Spleen (tissue), 11 donors: ENCODE measurements around the gene COL6A3. TPM values are rescaled to one million over a fixed set of nuclear protein-coding genes. Genes with fewer than 3 reads are reported as not detected.
A peak's percentile ranks its signal among the peaks of the same experiment; 100 is the strongest.

ENCODE experiments used
- DNase-seq: peaks from one replicate; pipeline ENCODE4 v3.0.0-alpha.2; 2020
- H3K27ac ChIP-seq, 8 donors: fragments of 200-600 bp; sonication (generic) in 7 of 8; 1 replicate in 4 of 8; 2 replicates in 4 of 8; pipeline versions ENCODE4 v1.5.0 to v1.8.0; 2016 to 2021; ENCODE audit warnings: inconsistent platforms in 4 of 8, mild to moderate bottlenecking in 4 of 8, moderate library complexity in 1 of 8
- H3K27me3 ChIP-seq, 7 donors: fragments of 200-600 bp; sonication (generic) in 6 of 7; replicated peaks in 1 of 7; 1 replicate in 4 of 7; 2 replicates in 3 of 7; pipeline versions ENCODE4 v1.5.0 to v1.8.0; 2016 to 2021; ENCODE audit warnings: inconsistent platforms in 3 of 7, mild to moderate bottlenecking in 1 of 7
- H3K36me3 ChIP-seq, 6 donors: fragments of 200-600 bp; sonication (generic) in 5 of 6; 1 replicate in 4 of 6; 2 replicates in 2 of 6; pipeline versions ENCODE4 v1.5.0 to v1.8.0; 2016 to 2021; ENCODE audit warnings: inconsistent platforms in 2 of 6
- H3K4me1 ChIP-seq, 6 donors: fragments of 200-600 bp; sonication (generic) in 5 of 6; 1 replicate in 3 of 6; 2 replicates in 3 of 6; pipeline versions ENCODE4 v1.5.0 to v1.8.0; 2016 to 2021; ENCODE audit warnings: inconsistent platforms in 3 of 6
- H3K4me3 ChIP-seq, 8 donors: fragments of 200-600 bp; sonication (generic) in 7 of 8; 1 replicate in 4 of 8; 2 replicates in 4 of 8; pipeline versions ENCODE4 v1.5.0 to v1.8.0; 2016 to 2021; ENCODE audit warnings: inconsistent platforms in 4 of 8, mild to moderate bottlenecking in 4 of 8, moderate library complexity in 2 of 8
- H3K9me3 ChIP-seq, 8 donors: fragments of 200-600 bp; sonication (generic) in 7 of 8; 1 replicate in 4 of 8; 2 replicates in 4 of 8; pipeline versions ENCODE4 v1.5.0 to v1.8.0; 2016 to 2021; ENCODE audit warnings: inconsistent platforms in 4 of 8
- POLR2A ChIP-seq, 3 donors: fragments of 450-650 bp; IDR thresholded peaks; one replicate each; pipeline ENCODE4 v1.5.1; 2017; ENCODE audit warnings: antibody characterized with exemption in 3 of 3, mild to moderate bottlenecking in 1 of 3
- POLR2AphosphoS5 ChIP-seq, 3 donors: sonication (generic); formaldehyde crosslinking; IDR thresholded peaks; one replicate each; pipeline ENCODE4 v1.5.1; 2017; ENCODE audit warnings: antibody characterized with exemption in 3 of 3
- WGBS, 5 donors: extraction: QIAGEN DNeasy Blood & Tissue Kit in 3 of 5; methylation state at CpG; one replicate each; pipeline versions ENCODE4 v1.1.5 to v1.1.7; 2013 to 2018; 5-methylcytosine and 5-hydroxymethylcytosine counted together
- intact Hi-C: fragments of 100-400 bp; cut with DNase I; formaldehyde crosslinking; loops from one replicate; pipeline ENCODE4 v1.15.0; 2023; ENCODE audit warnings: low total_unique reads
- polyA plus RNA-seq, 3 donors: library from polyadenylated mRNA; stranded (reverse); fragments of 200-250 nt; gene quantifications; one replicate each; pipeline ENCODE4 v1.2.1, GENCODE V29; 2013
- total RNA-seq, 7 donors: library from RNA; depleted of rRNA in 3 of 7; stranded (reverse); fragments of >200 nt in 3 of 7; fragmentation: NEBNext Ultra II Directional in 4 of 7; extraction: Animal tissue kit (Norgen Biotek cat#: 25700) in 4 of 7; gene quantifications; one replicate each; pipeline versions ENCODE4 v1.1.0 to v1.2.1, GENCODE V29; 2016 to 2021
- TF ChIP-seq, protein P1 (sequence below), 11 experiments: fragments of 200-600 bp in 7 of 11; fragments of 450-650 bp in 4 of 11; sonication (generic) in 4 of 11; IDR thresholded peaks in 8 of 11; conservative IDR thresholded peaks in 3 of 11; 1 replicate in 7 of 11; 2 replicates in 4 of 11; pipeline versions ENCODE4 v1.4.0 to v1.8.0; 2016 to 2021; ENCODE audit warnings: antibody characterized with exemption in 11 of 11, inconsistent platforms in 4 of 11, mild to moderate bottlenecking in 1 of 11
- donor health status: healthy with polysubstance abuse.
- donor health status: DM: no; HTN: no; CAD: no; lungs with moderate emphysema.
- donor health status: DM: no; HTN: no; CAD: no.
- donor health status: Bipolar disorder and iron deficiency.
- donor health status: healthy.
- donor health status: DM: no; HTN: no; CAD: no.
- donor health status: DM: yes; HTN: yes; CAD: no.

COL6A3 gene
- total and polyA plus RNA-seq, 10 donors, result 8.3 to 146 (median 65.4) TPM

DNA sequence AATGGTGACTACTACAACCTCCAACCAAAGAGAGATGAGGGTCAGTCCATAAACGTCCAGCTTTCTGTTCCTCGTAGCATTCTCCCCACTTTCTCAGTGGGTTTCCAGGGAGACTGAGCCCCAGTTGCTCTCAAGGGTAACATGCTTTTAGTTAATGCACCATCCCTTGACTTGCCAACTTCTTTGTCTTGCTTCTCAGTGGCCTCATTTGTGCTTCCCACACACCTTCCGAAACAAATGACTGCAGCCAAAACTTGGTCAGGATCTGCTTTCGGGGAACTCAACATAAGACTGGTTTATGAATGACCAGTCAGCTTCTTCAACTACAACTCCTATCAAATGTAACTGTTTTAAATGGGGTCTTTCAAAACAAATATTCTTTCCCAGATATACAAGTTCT lies 94.1 kb downstream of the COL6A3 start:
- Histone ChIP-seq H3K4me1 (no peaks in the 10 kb centered on the region), H3K9me3 (no peaks in the 10 kb centered on the region), H3K27ac (no peak overlapping the region), H3K4me3 (no peak overlapping the region), H3K36me3 (no peaks in the 10 kb centered on the region), H3K27me3 (peaks cover 0 to 18% (median 0%) of the 10 kb centered on the region in 7 donors)
- TF ChIP-seq POLR2A (IDR thresholded peaks at IDR 0.05) (no peak), POLR2AphosphoS5 (IDR thresholded peaks at IDR 0.05) (no peak)
- TF ChIP-seq, protein P1, sequence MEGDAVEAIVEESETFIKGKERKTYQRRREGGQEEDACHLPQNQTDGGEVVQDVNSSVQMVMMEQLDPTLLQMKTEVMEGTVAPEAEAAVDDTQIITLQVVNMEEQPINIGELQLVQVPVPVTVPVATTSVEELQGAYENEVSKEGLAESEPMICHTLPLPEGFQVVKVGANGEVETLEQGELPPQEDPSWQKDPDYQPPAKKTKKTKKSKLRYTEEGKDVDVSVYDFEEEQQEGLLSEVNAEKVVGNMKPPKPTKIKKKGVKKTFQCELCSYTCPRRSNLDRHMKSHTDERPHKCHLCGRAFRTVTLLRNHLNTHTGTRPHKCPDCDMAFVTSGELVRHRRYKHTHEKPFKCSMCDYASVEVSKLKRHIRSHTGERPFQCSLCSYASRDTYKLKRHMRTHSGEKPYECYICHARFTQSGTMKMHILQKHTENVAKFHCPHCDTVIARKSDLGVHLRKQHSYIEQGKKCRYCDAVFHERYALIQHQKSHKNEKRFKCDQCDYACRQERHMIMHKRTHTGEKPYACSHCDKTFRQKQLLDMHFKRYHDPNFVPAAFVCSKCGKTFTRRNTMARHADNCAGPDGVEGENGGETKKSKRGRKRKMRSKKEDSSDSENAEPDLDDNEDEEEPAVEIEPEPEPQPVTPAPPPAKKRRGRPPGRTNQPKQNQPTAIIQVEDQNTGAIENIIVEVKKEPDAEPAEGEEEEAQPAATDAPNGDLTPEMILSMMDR (IDR thresholded peaks at IDR 0.05 in 8 of 11, conservative IDR thresholded peaks at IDR 0.05 in 3 of 11), result no peak
- DNase-seq, result no peak
- WGBS, 5 donors, result 88 to 94% (median 89%) methylated on average over 4 of the region's 4 CpGs
- intact Hi-C loops, result no loop called here

DNA sequence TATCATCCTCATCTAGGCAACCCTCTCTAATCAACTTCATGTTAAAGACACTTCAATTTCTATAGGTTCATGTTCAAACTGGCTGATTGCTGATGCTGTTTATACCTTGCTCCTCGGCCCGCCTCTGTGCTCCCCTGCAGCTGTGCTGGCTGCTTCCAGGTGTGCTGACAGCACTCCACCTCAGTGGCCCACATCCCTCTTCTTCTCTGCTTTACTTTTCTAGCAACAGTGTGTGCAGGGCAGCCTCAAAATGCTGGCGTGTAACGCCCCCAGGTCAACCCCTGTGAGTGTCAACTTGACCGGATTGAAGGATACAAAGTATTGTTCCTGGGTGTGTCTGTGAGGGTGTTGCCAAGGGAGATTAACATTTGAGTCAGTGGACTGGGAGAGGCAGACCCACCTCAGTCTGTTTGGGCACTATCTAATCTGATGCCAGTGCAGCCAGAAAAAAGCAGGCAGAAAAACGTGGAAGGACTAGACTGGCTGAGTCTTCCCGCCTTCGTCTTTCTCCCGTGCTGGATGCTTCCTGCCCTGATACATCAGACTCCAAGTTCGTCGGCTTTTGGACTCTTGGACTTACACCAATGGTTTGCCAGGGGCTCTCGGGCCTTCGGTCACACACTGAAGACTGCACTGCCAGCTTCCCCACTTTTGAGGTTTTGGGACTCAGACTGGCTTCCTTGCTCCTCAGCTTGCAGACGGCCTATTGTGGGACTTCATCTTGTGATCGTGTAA lies 94.7 kb downstream of the COL6A3 start:
- Histone ChIP-seq H3K27ac (no peak overlapping the region), H3K36me3 (no peaks in the 10 kb centered on the region), H3K4me3 (no peak overlapping the region), H3K4me1 (no peaks in the 10 kb centered on the region), H3K9me3 (no peaks in the 10 kb centered on the region), H3K27me3 (peaks cover 0 to 18% (median 0%) of the 10 kb centered on the region in 7 donors)
- whole genome bisulfite sequencing, 5 donors, result 82 to 92% (median 89%) methylated on average over 15 of the region's 15 CpGs
- TF ChIP-seq, protein P1 (IDR thresholded peaks at IDR 0.05 in 8 of 11, conservative IDR thresholded peaks at IDR 0.05 in 3 of 11), result no peak
- TF ChIP-seq POLR2AphosphoS5 (IDR thresholded peaks at IDR 0.05) (no peak), POLR2A (IDR thresholded peaks at IDR 0.05) (no peak)
- intact Hi-C loops, result no loop called here
- DNase-seq, result no peak

DNA sequence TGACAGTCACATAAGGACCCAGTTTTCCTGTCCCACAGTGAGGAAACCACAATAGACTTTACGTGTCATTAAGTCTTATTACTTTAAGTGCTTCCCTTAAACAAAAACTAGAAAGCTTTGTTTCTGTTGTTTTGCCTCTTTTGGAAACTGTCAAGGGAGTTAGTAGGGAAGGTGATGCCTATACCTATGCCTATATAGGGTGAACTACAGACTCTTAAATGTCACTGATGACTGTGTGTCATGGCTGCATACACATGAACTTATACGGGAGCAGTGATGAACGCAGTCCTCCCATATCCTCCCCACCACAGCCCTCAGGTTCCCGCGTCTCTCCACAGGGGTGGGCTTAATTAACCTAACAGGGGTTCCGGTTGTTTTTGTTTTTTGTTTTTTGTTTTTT lies 97.6 kb downstream of the COL6A3 start:
- peaks cover 0 to 7% (median 0%) of the 10 kb centered on the region in 7 donors for H3K27me3 ChIP-seq
- intact Hi-C loops, result no loop called here
- no peaks in the 10 kb centered on the region for H3K36me3 ChIP-seq
- H3K4me3 ChIP-seq, result no peak overlapping the region
- TF ChIP-seq POLR2AphosphoS5 (IDR thresholded peaks at IDR 0.05) (no peak), POLR2A (IDR thresholded peaks at IDR 0.05) (no peak)
- TF ChIP-seq, protein P1 (IDR thresholded peaks at IDR 0.05 in 8 of 11, conservative IDR thresholded peaks at IDR 0.05 in 3 of 11), result no peak
- DNase-seq, result no peak
- WGBS, 5 donors, result 66 to 77% (median 74%) methylated on average over 6 of the region's 6 CpGs
- H3K4me1 ChIP-seq, result no peaks in the 10 kb centered on the region
- H3K27ac ChIP-seq, result peak overlapping the region in 5 of 8 donors; percentile 20 to 63 (median 48)
- H3K9me3 ChIP-seq, result no peaks in the 10 kb centered on the region

DNA sequence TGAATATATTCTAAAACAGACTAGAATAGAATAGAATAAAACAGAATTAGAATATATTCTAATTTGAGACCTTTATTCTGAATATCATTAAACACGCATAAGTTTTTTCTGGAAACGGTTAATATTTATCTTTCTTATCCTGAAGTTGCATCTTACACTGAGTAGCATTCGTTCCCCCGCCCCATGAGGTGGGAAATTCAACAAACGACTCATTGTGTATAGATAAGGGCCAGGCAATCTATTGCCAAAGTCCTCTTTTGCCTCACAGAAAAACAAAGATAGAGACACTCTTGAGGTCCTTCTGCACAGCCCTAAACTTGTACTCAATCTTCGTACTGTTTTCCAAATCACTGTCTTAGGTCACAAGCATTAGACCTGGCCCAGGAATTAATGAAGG lies 98.1 kb downstream of the COL6A3 start:
- WGBS, 5 donors, result 69 to 81% (median 72%) methylated on average over 6 of the region's 6 CpGs
- intact Hi-C loops, result no loop called here
- DNase-seq, result no peak
- H3K4me3 ChIP-seq, result no peak overlapping the region
- no peaks in the 10 kb centered on the region for H3K4me1 ChIP-seq
- peaks cover 0 to 6% (median 0%) of the 10 kb centered on the region in 7 donors for H3K27me3 ChIP-seq
- peak overlapping the region in 6 of 8 donors; percentile 20 to 63 (median 38) for H3K27ac ChIP-seq
- H3K36me3 ChIP-seq, result no peaks in the 10 kb centered on the region
- no peaks in the 10 kb centered on the region for H3K9me3 ChIP-seq
- TF ChIP-seq POLR2AphosphoS5 (IDR thresholded peaks at IDR 0.05) (no peak), POLR2A (IDR thresholded peaks at IDR 0.05) (no peak)
- TF ChIP-seq, protein P1 (IDR thresholded peaks at IDR 0.05 in 8 of 11, conservative IDR thresholded peaks at IDR 0.05 in 3 of 11), result no peak
